NCI-H2029 (cell line): ENCODE results near the gene KCNA2.

Experiments
- DNase-seq: peaks from one replicate; lab custom pipeline; 2025; lab: John Stamatoyannopoulos, UW

Gene KCNA2

DNA sequence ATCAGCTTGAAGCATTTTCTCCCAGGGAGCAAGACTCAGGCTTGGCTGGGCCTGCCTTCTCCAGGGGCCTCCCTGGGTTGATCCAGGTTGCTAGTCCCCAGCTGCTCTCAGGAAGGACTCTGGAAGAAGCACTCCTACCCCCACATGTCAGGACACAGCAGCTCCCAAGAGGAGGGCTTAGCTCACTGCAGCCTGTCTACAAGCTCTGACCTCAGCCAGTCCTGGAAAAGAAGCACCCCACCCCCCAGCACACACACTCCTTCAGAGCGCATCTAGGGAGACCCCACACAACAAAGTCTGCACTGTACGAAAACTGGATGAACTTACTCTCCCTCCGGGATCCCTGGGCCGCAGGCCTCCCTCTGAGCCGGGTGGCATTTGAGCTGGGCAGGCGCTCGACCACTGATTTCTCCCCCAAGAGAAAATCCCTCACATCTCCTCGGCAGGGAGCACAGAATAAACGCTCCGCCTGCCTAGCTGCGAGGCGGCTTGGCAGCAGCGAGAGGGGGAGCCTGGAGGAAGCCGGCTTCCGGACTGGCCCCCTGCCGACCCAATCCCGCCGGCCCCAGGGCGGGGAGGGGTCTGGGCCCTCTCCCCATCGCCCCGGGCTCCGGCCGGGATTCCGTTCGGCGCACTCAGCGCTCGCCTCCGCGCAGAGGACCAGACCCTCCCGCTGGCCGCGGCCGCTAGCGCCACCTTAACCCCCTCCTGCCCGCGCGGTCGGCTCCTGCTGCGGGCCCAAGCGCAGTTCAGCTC is at the start of gene KCNA2:
KCNA2 (minus strand) TSS at position 458 of the 756 bp plus-strand sequence. CDS start 1,576 bp downstream, outside the sequence.
- peak; percentile 26 for DNase-seq

- DNase-seq: no peak
Measured at GRCh38 chr1:110650609-110651008, 44.5 kb upstream of the KCNA2 start.

DNA sequence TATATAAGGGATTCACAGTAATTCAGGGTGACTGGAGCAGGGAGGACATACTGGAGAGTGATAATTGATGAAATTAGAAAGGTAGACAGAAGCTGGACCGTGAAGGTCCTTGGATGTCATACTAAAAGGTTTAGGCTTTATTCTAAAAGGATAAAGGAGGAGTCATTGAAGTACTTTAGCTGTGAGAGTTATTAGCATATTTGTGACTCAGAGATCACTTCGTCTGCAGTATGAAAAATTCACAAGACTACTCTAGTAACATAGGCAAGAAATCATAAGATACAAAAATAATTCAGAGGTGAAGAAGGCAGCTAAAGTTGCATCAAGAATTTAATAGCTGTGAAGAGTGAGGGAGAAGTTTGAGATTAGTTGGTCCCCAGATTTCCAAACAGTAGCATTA is 42.3 kb upstream of the KCNA2 start:
- no peak for DNase-seq

- no peak for DNase-seq
Measured at GRCh38 chr1:110647254-110647891, 41.2 kb upstream of the KCNA2 start.

- no peak for DNase-seq
Measured at GRCh38 chr1:110645821-110646735, 39.9 kb upstream of the KCNA2 start.

DNA sequence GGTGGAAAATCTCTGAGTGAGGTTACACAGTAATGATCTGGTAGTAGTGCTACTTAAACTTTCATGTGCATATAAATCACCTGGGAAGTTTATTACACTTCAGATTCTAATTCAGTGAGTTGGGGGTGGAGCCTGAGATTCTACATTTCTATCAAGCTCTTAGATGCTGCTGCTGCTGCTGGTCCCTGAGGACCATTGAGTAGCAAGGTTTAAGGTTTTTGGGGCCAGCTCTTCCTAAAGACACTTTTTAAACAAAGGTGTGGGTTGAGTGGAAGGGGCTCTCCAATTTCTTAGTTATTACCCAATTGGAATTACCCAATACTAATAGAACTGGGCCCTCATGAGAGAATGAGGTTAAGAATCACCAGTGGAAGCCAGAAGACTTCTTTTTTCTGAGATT is 39.1 kb upstream of the KCNA2 start:
- DNase-seq: no peak

DNA sequence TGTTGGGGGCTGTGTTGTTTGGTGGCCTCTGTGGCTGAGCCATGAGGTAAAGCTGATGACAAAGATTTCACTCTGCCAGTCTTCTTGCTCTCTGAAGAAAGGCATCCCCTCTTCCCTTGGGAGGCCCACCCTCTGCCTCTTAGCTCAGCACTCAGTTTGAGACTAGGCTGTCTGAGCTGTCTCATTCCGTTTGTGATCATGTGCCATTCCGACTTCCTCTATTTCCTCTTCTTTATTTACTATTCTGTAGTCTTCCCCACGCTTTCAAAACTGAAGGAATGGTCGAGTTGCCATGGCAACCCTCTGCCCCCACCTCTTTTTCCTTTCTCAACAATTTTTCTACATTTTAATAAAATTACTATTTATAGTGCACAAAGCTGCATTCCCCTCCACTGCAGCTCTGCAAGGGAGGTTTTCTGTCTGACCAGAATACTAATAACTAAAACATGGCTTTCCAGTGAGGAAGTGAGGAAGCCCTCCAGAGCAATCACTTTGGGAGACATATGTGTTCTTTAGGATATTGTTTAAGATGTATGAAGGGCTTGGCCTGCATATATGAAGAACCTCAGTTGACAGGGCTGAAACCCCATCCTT is 37.8 kb upstream of the KCNA2 start:
- no peak for DNase-seq

DNA sequence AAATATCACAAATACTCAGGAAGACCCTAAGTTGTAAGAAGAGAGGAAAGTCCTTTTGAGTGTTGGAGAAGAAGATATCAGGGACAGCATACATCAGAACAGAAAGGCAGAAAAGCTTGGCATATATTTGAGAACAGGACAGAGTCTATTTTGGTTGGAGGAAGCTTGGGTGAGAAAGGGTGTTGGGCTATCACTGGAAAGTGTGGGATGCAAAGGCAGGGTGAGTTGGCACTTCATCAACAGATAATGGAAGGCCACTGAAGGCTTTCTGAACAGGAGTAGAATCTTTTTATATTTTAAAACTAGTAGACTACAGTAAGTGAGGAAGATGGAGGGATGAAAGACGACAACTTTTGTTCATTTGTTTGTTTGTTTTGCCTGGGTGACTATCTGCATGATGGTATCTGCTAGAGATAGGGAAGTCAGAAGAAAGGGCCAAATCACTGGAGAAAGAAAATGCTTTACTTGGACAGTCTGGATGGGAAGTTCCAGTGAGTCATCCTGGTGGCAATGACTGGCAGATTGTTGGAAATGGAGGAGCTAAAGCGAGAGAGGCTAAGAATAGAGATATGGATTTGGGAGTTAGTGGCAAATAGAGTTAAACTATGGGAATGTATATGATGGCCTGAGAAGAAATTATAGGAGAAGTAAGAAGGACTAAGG is 33.7 kb upstream of the KCNA2 start:
- no peak for DNase-seq

- no peak for DNase-seq
Measured at GRCh38 chr1:110638556-110638955, 32.4 kb upstream of the KCNA2 start.

DNA sequence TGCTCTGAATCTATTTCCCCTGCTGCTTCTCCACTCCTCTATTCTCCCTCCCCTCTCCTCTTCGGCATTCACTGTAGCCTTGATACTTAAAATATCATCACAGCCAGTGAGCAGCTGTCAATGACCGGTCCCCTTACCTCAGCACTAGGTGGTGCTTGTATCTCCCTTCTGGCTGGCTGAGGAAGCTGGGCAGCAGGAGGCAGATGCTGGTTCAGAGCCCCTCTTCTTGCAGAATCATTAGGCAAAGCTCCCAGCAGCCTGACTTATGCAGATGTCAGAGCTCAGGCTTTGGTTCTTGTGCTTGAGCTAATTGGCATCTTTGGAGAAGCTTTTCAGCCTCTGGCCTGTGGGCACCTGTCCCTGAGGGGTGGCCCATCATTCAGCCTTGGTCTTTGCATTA is 31.9 kb upstream of the KCNA2 start:
- no peak for DNase-seq

DNA sequence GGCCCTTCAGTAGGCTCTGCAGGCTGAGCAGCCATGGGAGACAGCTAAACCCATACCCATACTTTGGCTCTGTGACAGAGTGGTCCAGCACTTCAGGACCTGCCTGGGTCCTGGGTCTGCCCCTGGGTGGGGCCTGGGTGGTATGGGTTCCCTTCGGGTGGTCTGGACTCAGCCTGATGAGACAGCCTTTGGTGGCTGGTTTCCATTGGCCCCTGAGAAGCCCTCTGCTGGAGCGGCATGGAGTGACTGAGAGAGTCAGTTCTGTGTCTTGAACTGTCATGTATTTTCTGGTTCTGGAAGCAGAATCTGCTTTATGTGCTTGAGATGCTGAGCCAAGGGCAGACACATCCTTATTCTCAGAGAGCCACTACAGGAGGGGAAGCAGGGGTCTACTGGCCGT is 31.3 kb upstream of the KCNA2 start:
- DNase-seq: no peak

DNA sequence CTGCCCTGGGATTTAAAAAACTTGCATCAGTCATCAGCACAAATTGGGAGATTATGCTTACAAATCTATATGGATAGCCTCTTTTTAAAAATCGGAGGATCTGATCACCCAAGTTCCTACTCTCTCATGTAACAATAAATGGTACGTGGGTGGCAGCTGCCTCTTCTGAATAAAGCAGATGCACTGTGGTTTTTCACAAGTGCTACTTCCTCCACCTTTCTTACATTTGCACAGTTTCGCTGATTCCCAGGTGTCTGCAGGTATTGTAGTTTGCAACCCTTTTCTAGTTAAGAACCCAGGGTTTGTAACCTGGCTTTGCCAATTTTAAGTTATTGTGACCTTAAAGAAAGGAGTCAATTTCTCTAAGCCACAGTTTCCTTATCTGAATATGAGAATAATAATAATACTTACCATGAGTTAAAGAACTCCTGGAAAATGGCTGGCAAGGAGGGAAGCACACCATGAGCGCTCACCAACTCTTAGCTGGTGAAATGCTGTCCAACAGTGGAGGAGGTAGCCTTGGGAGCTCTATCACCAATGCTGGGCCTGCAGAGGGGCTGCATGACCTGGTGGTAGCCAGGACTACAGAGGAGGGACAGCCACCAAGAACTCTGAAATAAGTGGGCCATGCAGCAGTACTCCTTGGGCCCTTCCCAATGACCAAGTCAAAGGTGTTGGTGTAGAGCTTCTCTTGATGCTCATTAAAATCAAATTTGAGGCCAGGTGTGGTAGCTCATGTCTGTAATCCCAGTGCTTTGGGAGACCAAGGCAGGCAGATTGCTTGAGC is 30.2 kb upstream of the KCNA2 start:
- DNase-seq: no peak

- no peak for DNase-seq
Measured at GRCh38 chr1:110635434-110635833, 29.3 kb upstream of the KCNA2 start.

DNA sequence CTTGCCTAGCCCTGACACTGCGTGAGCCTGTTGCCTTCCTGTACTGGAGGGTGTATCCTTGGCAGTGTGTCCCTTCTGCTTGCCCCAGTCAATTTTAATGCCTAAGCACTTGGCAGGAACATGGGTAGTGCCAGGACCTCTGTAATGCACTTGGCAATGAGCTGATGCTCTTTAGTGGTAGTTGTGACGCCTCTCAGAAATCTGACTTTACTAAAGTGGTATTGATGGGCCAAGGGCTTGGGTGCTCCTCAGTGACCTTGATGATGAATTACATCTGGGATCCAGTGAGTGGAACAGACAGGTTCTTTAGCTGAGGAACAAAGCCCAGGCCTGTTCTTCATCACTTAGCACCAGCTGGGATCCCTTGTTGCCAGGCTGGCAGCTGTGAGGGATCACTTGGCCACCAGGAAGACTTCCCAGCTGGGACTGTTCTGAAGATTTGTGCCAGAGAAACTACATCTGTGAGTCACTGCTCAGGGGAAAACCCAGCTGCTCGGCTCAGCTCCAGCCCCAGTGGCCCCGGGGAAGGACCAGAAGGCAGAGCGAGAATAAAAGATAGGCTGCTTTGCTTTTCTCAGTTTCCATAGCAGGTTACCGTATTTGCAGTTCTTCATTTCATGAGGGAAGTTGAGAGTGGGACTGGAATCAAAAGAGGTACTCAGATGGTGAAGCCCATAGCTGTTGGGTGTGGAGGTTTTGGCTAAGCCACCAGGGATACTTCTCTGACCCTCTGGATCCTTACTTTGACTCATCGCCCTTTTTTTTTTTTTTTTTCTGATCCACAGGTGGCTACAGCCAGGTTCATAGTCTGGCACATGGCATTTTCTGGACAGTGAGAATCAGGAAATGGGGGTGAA is 28.5 kb upstream of the KCNA2 start:
- DNase-seq: no peak

GRCh38 chr1:110634086-110634454 is 27.9 kb upstream of the KCNA2 start:
- DNase-seq: no peak

DNA sequence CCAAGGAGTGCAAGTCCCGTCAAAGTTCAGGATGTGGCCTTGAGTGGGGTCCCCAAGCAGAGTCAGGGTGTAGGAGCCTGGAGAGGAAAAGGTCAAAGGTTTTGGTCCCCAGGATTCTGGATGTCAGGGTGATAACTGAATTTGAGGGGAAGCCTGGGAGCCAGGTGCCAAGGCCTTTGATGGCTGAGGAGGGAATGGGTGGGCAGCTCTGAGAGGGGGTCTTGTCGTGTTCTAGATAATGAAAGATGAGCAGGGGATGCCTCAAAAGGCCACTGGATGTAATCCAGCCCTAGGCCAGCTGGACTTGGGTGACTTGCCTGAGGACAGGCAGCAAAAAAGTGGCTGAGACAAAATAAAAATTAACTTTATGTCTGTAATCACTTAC is 27.5 kb upstream of the KCNA2 start:
- DNase-seq: no peak

DNA sequence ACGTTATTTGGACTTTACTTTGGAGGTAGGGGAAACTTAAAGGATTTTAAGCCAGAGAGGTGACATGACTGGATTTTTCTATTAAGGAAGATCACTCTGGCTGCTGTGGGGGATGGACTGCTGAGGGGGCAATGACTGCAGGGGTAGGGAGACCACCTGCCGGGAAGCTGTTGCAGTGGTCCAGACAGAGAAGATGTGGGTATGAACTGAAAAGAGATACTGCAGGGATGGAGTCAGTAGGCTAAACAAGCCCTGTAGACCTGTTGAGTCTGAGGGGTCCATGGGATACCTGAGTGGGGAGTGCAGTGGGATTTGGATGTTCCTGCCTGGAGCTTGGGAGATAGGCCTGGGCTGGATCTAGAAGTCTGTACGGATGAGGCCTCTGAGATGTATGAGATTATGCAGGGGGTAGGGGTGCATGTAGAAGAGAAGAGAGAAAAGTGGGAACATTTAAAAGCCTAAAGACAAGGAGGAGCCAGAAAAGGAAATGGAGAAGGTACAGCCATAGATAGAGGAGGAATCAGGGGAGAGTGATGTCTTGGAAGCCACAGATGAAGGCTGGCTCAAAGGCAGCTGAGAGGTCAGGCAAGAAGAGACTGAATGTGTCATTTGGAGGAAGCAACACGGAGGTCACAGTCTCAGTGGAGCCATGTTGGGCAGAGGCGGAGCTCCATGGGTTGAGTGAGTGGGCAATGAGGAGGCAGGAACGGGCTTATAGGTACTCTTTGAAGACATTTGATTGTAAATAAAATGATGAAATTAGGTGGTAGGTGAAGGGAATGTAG is 25.9 kb upstream of the KCNA2 start:
- no peak for DNase-seq

GRCh38 chr1:110630839-110631663 is 24.9 kb upstream of the KCNA2 start:
- peak; percentile 52 for DNase-seq
